ENCODE results near the gene TTC9B.
"Not testable (repeated sequence)": the region's sequence is repeated elsewhere in the genome, so short reads cannot be mapped to it uniquely, and the experiment has no call there.

Gene TTC9B

DNA sequence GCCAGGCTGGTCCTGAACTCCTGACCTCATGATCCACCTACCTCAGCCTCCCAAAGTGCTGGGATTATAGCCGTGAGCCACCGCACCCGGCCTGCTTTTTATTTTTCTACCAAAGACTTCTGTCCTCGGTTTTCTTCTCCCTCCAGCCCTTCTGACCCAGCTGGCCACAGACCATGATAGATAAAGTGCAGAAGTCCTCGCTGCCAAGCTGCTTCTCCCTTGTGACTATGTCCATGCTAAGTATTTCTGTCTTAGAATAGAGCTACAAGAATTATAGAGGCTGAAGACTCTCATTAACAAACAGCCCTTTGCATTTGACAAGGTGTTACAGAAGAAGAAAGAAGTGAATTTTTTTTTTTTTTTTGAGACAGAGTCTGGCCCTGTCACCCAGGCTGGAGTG is 42.4 kb downstream of the TTC9B start:
- no peak for DNase-seq (ENCODE audit: low read depth in 1 of 2, low spot score in 1 of 2)

DNA sequence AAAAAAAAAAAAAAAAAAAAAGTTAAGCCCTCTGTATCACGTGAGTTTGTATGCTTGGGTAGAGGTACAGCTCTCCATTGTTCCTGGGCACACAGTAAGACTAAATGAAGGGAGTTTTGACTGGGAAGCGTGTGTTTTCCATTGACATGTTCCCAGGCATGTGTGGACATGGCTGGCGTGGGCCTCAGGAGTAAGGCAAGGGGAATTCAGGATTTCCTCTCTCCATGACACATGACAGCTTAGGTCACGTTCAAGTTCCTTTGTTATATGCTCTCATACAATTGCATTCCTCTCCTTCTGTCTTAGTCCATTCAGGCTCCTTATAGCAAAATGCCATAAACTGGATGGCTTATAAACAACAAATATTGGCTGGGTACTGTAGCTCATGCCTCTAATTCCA is 44.1 kb downstream of the TTC9B start:
- DNase-seq (ENCODE audit: low read depth in 1 of 2, low spot score in 1 of 2): no peak

DNA sequence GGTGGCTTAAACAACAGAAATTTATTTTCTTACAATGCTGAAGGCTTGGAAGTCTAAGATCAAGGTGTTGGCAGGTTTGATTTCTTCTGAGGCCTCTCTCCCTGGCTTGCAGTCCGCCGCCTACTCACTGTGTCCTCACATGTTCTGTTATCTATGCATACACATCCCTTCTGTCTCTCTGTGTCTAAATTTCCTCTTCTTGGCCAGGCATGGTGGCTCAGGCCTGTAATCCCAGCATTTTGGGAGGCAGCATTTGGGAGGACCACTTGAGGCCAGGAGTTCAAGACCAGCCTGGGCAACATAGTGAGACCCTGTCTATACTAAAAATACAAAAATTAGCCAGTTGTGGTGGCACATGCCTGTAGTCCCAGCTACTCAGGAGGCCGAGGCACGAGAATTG is 46.9 kb downstream of the TTC9B start:
- DNase-seq (ENCODE audit: low read depth in 1 of 2, low spot score in 1 of 2): not testable (repeated sequence)

DNA sequence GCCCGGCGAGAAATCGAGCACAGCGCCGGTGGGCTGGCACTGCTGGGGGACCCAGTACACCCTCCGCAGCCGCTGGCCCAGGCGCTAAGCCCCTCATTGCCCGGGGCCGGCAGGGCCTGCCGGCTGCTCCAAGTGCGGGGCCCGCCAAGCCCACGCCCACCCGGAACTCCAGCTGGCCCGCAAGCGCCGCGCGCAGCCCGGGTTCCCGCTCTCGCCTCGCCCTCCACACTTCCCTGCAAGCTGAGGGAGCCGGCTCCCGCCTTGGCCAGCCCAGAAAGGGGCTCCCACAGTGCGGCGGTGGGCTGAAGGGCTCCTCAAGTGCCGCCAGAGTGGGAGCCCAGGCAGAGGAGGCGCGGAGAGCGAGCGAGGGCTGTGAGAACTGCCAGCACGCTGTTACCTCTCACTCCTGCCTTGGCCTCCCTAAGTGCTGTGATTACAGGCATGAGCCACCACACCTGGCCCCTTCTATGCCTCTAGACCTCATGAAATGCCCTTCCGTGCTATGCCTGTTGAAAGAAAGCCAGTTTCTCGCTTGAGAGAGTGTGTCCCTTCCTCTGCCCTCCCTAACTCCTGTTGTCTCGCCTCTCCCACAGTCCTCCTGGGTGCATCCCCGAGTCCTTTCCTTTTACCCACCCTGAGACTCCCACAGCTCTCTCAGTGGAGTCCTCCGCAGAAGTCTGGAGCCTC is 47.7 kb downstream of the TTC9B start:
- not testable (repeated sequence) for DNase-seq (ENCODE audit: low read depth in 1 of 2, low spot score in 1 of 2)

DNA sequence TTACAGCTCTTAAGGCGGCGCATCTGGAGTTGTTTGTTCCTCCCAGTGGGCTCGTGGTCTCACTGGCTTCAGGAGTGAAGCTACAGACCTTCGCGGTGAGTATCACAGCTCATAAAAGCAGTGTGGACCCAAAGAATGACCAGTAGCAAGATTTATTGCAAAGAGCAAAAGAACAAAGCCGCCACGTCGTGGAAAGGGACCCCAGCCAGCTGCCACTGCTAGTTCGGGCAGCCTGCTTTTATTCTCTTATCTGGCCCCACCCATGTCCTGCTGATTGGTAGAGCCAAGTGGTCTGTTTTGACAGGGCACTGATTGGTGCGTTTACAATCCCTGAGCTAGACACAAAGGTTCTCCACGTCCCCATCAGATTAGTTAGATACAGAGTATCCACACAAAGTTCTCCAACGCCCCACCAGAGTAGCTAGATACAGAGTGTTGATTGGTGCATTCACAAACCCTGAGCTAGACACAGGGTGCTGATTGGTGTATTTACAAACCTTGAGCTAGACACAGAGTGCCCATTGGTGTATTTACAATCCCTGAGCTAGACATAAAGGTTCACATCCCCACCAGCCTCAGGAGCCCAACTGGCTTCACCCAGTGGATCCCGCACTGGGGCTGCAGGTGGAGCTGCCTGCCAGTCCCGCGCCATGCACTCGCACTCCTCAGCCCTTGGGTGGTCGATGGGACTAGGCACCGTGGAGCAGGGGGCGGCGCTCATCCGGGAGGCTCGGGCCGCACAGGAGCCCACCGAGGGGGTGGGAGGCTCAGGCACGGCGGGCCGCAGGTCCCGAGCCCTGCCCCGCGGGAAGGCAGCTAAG is 48.5 kb downstream of the TTC9B start:
- not testable (repeated sequence) for DNase-seq (ENCODE audit: low read depth in 1 of 2, low spot score in 1 of 2)

All from activated T-helper 1 cell treated with anti-CD3 and anti-CD28 coated beads, Interleukin-2, amount 50 U/mL, for 16 hours (primary cell).